ENCODE measurements around the gene MED26. TPM values are rescaled to one million over a fixed set of nuclear protein-coding genes. Genes with fewer than 3 reads are reported as not detected.

Gene MED26
- total and polyA plus RNA-seq, 2 of the 8 experiments (the other 6 are each of a cell fraction or from before 2014, with no cell fraction given): 5.3 to 10.7 TPM

- TF ChIP-seq EP300 (IDR thresholded peaks at IDR 0.05; ENCODE audit: borderline replicate concordance in 1 of 2, low read depth in 2 of 2, low read length in 2 of 2) (no peak), ATF3 (IDR thresholded peaks at IDR 0.05; ENCODE audit: insufficient read depth, low read depth, low read length) (peak; percentile 91), ATF2 (IDR thresholded peaks at IDR 0.05; ENCODE audit: low read length) (no peak), USF2 (IDR thresholded peaks at IDR 0.05; ENCODE audit: low read length) (peak; percentile 8; the same call in 1 of the 2 replicates), CHD1 (IDR thresholded peaks at IDR 0.05; ENCODE audit: low read depth, low read length) (no peak), GABPA (IDR thresholded peaks at IDR 0.05; ENCODE audit: borderline replicate concordance, insufficient read depth, low read length) (peak; percentile 94), POLR2A (IDR thresholded peaks at IDR 0.05; ENCODE audit: control extremely low read depth in 1 of 2, low read depth in 2 of 2, low read length in 2 of 2) (peak in 1 of 2 experiments; percentile 80; a peak in 2 of 3 replicates), SRF (IDR thresholded peaks at IDR 0.05; ENCODE audit: low read depth, low read length) (peak; percentile 85), RFX5 (IDR thresholded peaks at IDR 0.05; ENCODE audit: borderline replicate concordance, low read depth, low read length) (no peak; the same call in 1 of the 2 replicates), MAX (IDR thresholded peaks at IDR 0.05) (peak; percentile 42; the same call in 1 of the 2 replicates), CREB1 (IDR thresholded peaks at IDR 0.05) (peak; percentile 100), EGR1 (IDR thresholded peaks at IDR 0.05; ENCODE audit: borderline replicate concordance, low read depth, low read length) (peak; percentile 84), POLR2AphosphoS5 (IDR thresholded peaks at IDR 0.05; ENCODE audit: low read depth, low read length) (peak; percentile 69), RBBP5 (IDR thresholded peaks at IDR 0.05; ENCODE audit: borderline replicate concordance, low read depth, low read length) (0 out of 2 replicates have a peak, but pooled peaks have one; percentile 35), FOSL1 (IDR thresholded peaks at IDR 0.05; ENCODE audit: insufficient read depth, low read depth, low read length) (0 out of 2 replicates have a peak, but pooled peaks have one; percentile 3), JUND (IDR thresholded peaks at IDR 0.05; ENCODE audit: low read length) (peak; percentile 18; the same call in 1 of the 2 replicates), TAF7 (optimal IDR thresholded peaks at IDR 0.05; ENCODE audit: borderline replicate concordance, low read depth, low read length) (peak; percentile 87), SAP30 (IDR thresholded peaks at IDR 0.05; ENCODE audit: insufficient read depth, insufficient replicate concordance, low read length) (peak; percentile 93), YY1 (IDR thresholded peaks at IDR 0.05; ENCODE audit: low read depth, low read length) (no peak)
Observed at GRCh38 chr19:16572332-16573211, 55.4 kb downstream of the MED26 start, which contains the start of gene SLC35E1 (continued).

Data from H1 (cell line).